Panc1 (cell line): Measurements from ENCODE around the gene SERPINA12.

Source experiments
- CTCF ChIP-seq: fragments of 450-650 bp; IDR thresholded peaks from 2 replicates; pipeline ENCODE4 v1.5.1; 2017; ENCODE audit warnings: mild to moderate bottlenecking
- POLR2AphosphoS5 ChIP-seq: IDR thresholded peaks from 2 replicates; pipeline ENCODE4 v1.6.1; 2012; ENCODE audit warnings: mild to moderate bottlenecking, low read depth, low read length, moderate library complexity
- SIN3A ChIP-seq: IDR thresholded peaks from 2 replicates; pipeline ENCODE4 v1.6.1; 2012; ENCODE audit warnings: low read depth, mild to moderate bottlenecking, low read length, moderate library complexity, borderline replicate concordance; ENCODE audit not compliant: insufficient read depth
- TCF7L2 ChIP-seq: IDR thresholded peaks from 2 replicates; pipeline ENCODE4 v1.6.1; 2011; ENCODE audit warnings: mild to moderate bottlenecking, low read depth, low read length, inconsistent platforms

DNA sequence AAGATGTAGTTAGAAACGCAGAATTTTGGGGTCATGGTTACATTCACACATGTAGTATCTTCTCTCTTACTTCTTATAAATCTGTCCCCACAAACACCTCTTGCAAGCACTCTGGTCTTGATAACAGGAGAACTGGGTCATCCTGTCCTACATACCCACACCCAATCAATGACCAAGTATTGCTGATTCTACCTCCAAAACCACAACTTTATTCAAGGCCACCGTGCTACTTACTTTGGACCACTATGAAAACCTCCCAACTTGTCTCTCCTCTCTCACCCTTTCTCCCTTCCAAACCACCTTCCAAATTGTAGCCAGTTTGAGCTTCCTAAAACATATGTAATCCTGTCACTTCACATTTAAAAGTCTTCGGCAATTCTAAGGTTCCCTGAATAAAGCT lies 62.1 kb downstream of the SERPINA12 start:
- TF ChIP-seq CTCF (no peak), POLR2AphosphoS5 (no peak), SIN3A (no peak), TCF7L2 (no peak)
